T-helper 1 cell treated with Interleukin-12 subunit alpha and Interleukin-12 subunit beta and Interleukin-4 antibody, amounts not matched to agents 30 ng/mL and 1 ng/mL, for 36 hours (primary cell): ENCODE data around the gene HMX3. TPM values are rescaled to one million over a fixed set of nuclear protein-coding genes. Genes with fewer than 3 reads are reported as not detected.
"Not testable (repeated sequence)": the region's sequence is repeated elsewhere in the genome, so short reads cannot be mapped to it uniquely, and the experiment has no call there.

Experiments used
- intact Hi-C: fragments of 100-400 bp; cut with micrococcal nuclease; formaldehyde crosslinking; loops from one replicate; pipeline ENCODE4 v1.15.1; 2024
- total RNA-seq: library from RNA; stranded (reverse); gene quantifications from 2 replicates; pipeline ENCODE4 v1.2.3, GENCODE V29; 2022

The HMX3 gene
- total RNA-seq, 1 donor from 2014 or later, result not detected

- intact Hi-C loops, result no loop called here
These were observed 24.7 kb downstream of the HMX3 start for GRCh38 chr10:123160311-123160980.

DNA sequence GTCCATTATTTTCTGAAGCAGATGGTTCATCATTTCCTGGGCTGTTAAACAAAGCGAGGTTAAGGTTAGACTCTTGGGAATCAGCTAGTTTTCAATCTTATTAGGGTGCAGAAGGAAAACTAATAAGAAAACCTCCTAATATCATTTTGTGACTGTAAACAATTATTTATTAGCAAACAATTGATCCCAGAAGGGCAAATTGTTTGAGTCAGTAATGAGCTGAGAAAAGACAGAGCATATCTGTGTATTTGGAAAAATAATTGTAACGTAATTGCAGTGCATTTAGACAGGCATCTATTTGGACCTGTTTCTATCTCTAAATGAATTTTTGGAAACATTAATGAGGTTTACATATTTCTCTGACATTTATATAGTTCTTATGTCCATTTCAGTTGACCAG is 28.5 kb downstream of the HMX3 start:
- intact Hi-C loops, result no loop called here

DNA sequence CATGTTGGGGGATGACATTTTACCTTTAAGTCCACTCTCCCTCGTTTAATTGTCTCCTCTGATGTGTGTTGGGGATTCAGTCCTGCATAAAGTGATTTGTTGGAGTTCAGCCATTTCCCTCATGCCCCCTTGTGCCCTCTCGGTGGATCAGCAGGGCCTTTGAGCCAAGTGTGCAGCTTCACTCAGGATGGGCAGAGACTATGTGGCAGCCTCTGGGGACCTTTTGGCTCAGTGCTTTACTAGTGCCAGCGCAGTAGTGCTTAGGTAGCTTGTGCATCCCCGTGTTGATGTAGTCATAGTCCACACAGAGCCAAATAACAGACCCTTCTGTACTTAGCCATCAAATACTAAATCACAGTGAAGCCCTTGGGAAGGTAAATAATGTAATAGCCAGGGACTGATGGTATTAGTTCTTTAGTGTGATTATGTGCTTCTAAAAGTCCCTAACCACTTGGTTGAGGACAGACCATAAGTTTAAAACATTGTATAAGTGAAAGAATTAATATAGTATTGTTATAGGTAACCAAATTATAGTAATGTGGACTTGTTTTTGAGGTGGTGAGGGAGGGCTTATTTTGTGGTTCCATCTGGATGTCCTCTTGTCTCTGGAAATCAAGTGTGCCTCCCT is 29.8 kb downstream of the HMX3 start:
- intact Hi-C loops, result no loop called here

DNA sequence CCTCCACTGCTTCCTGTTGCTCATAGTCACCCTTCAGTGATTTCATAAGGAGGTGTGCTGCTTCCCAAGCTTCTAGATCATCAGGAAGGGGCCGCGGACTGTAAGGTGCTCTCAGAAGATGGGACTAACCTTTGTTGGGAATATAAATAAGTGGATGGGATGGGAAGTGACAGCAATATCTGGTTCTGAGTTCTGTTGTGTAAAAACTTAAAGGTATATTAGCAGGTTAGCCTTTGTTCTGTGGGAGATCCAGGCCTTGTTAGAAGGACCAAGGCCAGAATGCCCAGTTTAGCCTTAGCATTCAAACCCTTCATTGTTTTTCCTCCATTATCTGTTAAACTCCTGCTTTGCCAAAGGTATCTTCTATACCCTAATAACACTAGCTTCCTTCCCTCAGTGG is 30.8 kb downstream of the HMX3 start:
- intact Hi-C loops, result no loop called here

GRCh38 chr10:123170961-123171360 is 35.2 kb downstream of the HMX3 start:
- intact Hi-C loops, result no loop called here

DNA sequence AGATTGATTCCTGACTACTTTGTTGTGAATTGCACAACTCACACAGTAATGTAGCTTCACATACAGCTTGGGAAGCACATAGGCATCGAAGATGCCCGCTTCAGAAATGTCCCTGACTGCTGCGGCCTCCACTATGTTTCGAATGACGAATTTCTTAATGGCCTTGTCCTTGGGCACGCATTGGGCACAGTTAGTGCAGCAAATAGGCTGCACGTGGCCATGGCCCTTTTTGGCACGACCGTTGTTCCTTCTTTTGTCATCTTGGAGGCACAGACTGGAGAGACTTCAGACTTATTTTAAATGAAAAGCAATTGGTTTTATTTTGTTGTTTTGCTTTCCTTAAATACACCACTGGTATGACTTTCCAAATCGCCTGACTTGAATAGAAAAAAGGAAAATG is 35.8 kb downstream of the HMX3 start:
- intact Hi-C loops, result not testable (repeated sequence)

DNA sequence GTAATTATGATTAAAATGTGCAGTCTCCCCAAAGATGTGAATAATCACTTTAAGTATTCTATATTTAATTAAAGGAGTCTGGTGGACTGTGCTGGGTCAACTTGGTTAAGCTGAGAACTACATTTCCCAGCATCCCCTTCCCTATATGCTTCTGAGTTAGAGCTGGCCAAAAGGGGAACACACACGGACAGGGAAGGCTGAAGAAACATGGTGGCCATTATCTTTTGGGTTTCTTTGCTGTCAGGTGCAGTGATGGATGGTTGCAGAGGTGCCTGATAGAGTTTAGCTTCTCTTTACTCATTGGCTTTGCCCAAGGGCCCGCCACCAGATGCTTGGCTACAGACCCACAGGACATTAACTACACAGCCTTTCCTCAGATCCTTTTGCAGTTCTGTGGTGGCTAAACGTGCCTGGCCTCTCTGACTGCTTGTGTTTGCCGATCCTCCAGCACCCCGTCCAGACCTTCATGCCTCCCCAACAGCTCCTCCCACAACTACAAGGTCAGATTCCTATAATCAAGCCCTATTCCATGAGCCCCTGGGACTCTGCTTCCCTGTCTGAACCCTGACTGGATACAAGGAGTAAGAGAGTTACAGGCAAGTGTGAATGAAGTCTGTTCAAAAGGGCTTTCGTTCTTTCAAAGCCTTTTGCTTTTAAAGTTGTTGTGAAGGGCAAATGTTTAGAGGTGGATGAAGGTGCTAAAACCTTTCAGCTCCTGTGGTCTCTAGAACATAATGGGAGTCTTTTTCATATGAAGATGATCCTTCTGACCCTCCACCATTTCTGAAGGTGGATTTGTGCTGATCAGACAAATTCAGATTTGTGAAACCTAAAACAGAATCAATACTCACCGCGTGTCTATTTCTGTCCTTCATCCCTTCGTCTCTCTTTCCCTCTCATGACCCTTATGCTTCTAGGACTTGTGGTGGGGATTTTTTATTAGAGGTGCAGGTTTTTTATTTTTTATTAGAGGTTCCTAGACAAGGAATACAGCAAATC is 39.9 kb downstream of the HMX3 start:
- intact Hi-C loops, result no loop called here

GRCh38 chr10:123178390-123178789 is 42.6 kb downstream of the HMX3 start:
- intact Hi-C loops, result not testable (repeated sequence)

DNA sequence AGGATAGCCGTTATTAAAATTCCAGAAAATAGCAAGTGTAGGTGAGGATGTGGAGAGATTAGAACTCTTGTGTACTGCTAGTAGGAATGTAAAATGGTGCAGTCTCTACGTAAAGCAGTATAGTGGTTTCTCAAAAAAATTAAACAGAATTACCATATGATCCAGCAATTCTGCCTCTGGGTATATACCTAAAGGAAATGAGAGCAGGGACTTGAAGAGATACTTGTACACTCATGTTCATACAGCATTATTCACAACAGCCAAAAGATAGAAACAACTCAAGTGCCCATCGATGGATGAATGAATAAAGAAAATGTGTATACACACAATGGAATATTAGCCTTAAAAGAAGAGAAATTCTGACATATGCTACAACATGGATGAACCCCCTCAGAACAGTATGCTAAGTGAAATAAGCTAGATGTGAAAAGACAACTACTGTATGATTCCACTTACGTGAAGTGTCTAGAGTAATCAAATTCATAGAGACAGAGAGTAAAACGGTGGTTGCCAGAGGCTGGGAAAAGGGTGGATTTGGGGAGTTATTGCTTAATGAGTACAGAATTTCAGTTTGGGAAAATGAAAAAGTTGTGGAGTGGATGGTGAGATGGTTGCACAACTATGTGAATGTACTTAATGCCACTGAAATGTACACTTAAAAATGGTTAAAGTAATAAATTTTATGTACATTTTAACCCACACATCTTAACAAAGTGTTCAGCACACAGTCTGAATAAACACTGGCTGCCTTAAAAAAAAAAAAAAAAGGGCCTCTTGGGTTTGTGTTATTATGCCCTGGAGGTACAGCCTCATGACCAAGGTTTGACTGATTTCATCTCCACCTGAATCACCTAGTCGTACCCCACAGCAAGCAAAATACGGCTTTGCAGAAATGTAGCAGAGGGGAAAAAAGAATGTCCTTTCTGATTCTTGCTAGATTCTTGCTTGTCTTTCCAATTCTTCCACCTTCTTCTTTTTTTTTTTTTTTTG is 44.6 kb downstream of the HMX3 start:
- intact Hi-C loops, result no loop called here

GRCh38 chr10:123183724-123184123 is 48.0 kb downstream of the HMX3 start:
- intact Hi-C loops, result no loop called here

DNA sequence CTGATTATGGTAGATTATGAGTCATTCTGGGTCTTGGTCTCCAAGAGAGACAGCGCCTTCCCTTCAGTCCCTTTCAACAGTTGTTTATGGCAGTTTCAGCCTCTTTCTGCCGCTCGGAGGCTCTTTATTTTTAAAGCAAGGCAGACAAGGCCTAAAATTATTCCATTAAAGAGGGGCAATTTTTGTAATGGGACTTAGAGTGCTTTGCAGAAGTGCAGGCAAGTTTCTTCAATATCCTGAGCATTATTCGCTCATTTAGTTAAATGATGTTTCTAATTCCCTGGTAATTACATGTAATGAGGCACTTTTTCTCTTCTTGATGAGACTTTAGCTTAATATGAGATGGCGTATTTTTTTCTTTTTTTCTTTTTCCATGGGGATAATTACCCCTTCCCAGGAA is 52.0 kb downstream of the HMX3 start:
- intact Hi-C loops, result no loop called here

Other genes with a start within 250 kb of the HMX3 start
- not detected in 2 replicates for gene FAM24A, start 225.4 kb upstream of the HMX3 start, total RNA-seq
- 14.8 and 16.0 TPM in 2 replicates for gene C10orf88, start 181.7 kb upstream of the HMX3 start, total RNA-seq
- gene PSTK, start 155.6 kb upstream of the HMX3 start, total RNA-seq, result 3.8 and 5.1 TPM in 2 replicates
- 14.4 and 19.8 TPM in 2 replicates for gene IKZF5, start 127.2 kb upstream of the HMX3 start, total RNA-seq
- 21.1 and 22.7 TPM in 2 replicates for gene ACADSB, start 127.0 kb upstream of the HMX3 start, total RNA-seq
- gene HMX2, start 12.2 kb downstream of the HMX3 start, total RNA-seq, result not detected in 2 replicates
- 186 and 187 TPM in 2 replicates for gene BUB3, start 18.4 kb downstream of the HMX3 start, total RNA-seq